Smooth muscle cell (in vitro differentiated cells): ENCODE measurements around the gene P2RX1. TPM values are rescaled to one million over a fixed set of nuclear protein-coding genes. Genes with fewer than 3 reads are reported as not detected.

Experiments used
- DNase-seq: peaks from one replicate; lab custom pipeline; 2025; ENCODE audit not compliant: unreplicated experiment; lab: John Stamatoyannopoulos, UW
- H2AFZ ChIP-seq: fragments of 200-600 bp; sonication (generic); 2 replicates; pipeline ENCODE4 v1.6.0; 2016; ENCODE audit warnings: antibody characterized with exemption, low read depth, mild to moderate bottlenecking
- H3F3A ChIP-seq: fragments of 200-600 bp; sonication (generic); 2 replicates; pipeline ENCODE4 v1.6.0; 2017; ENCODE audit warnings: antibody characterized with exemption, low read depth
- H3K27ac ChIP-seq: fragments of 200-600 bp; sonication (generic); 2 replicates; pipeline ENCODE4 v1.5.1; 2016; ENCODE audit warnings: low read depth, mild to moderate bottlenecking
- H3K27me3 ChIP-seq: fragments of 200-600 bp; sonication (generic); 2 replicates; pipeline ENCODE4 v1.6.1; 2016; ENCODE audit warnings: low read depth, mild to moderate bottlenecking
- H3K36me3 ChIP-seq: fragments of 200-600 bp; sonication (generic); 2 replicates; pipeline ENCODE4 v1.5.1; 2016; ENCODE audit warnings: low read depth
- H3K4me1 ChIP-seq: fragments of 200-600 bp; sonication (generic); 2 replicates; pipeline ENCODE4 v1.5.1; 2016; ENCODE audit warnings: low read depth
- H3K4me2 ChIP-seq: fragments of 200-600 bp; sonication (generic); 2 replicates; pipeline ENCODE4 v1.6.0; 2016; ENCODE audit warnings: mild to moderate bottlenecking
- H3K4me3 ChIP-seq: fragments of 200-600 bp; sonication (generic); 2 replicates; pipeline ENCODE4 v1.5.1; 2016; ENCODE audit warnings: mild to moderate bottlenecking
- H3K79me2 ChIP-seq: fragments of 200-600 bp; sonication (generic); 2 replicates; pipeline ENCODE4 v1.6.0; 2016; ENCODE audit warnings: low read depth, mild to moderate bottlenecking
- H3K9ac ChIP-seq: fragments of 200-600 bp; sonication (generic); 2 replicates; pipeline ENCODE4 v1.6.0; 2016; ENCODE audit warnings: low read depth
- H3K9me3 ChIP-seq: fragments of 200-600 bp; sonication (generic); replicated peaks from 2 replicates; pipeline ENCODE4 v1.5.1; 2016; ENCODE audit warnings: low read depth
- H4K20me1 ChIP-seq: fragments of 200-600 bp; sonication (generic); 2 replicates; pipeline ENCODE4 v1.6.0; 2016; ENCODE audit warnings: low read depth
- WGBS: methylation state at CpG from one replicate; pipeline ENCODE4 v1.1.7; 2016; ENCODE audit warnings: low lambda C conversion rate; 5-methylcytosine and 5-hydroxymethylcytosine counted together
- polyA plus RNA-seq: library from polyadenylated mRNA; unstranded; fragments of >200 nt; fragmentation: Nextera tagmentation; extraction: Ambion mirVana; gene quantifications from 2 replicates; pipeline ENCODE4 v1.2.1, GENCODE V29; 2016
- total RNA-seq: library from RNA; depleted of rRNA; stranded (reverse); fragments of >200 nt; gene quantifications from 2 replicates; pipeline ENCODE4 v1.2.3, GENCODE V29; 2014
- TF ChIP-seq, protein P1 (sequence below): fragments of 200-600 bp; sonication (generic); IDR thresholded peaks from 2 replicates; pipeline ENCODE4 v1.5.1; 2017; ENCODE audit warnings: borderline replicate concordance, mild to moderate bottlenecking, antibody characterized with exemption; ENCODE audit not compliant: insufficient read depth, poor library complexity, severe bottlenecking

The P2RX1 gene
- total and polyA plus RNA-seq, 2 experiments from 2014 or later: 1.3 to 3.2 TPM

DNA sequence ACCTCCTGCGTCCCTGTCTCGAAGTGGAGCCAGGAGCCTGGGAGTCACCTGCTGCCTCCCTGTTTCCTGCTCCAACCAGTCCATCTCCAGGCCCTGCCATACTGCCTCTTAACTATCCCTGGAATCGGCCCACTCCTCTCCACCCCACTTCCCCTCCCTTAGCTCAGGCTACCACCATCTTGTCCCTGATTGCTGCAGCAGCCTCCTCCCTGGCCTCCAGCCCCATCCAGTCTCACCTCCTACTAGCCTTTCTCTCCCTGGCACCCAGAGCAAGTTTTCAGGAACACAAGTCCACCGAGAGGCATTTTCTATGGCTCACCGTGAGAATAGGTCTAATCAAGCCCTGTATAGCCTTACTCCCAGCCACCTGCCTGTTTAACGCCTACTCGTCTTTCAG lies 22.5 kb downstream of the P2RX1 start:
- TF ChIP-seq, protein P1, sequence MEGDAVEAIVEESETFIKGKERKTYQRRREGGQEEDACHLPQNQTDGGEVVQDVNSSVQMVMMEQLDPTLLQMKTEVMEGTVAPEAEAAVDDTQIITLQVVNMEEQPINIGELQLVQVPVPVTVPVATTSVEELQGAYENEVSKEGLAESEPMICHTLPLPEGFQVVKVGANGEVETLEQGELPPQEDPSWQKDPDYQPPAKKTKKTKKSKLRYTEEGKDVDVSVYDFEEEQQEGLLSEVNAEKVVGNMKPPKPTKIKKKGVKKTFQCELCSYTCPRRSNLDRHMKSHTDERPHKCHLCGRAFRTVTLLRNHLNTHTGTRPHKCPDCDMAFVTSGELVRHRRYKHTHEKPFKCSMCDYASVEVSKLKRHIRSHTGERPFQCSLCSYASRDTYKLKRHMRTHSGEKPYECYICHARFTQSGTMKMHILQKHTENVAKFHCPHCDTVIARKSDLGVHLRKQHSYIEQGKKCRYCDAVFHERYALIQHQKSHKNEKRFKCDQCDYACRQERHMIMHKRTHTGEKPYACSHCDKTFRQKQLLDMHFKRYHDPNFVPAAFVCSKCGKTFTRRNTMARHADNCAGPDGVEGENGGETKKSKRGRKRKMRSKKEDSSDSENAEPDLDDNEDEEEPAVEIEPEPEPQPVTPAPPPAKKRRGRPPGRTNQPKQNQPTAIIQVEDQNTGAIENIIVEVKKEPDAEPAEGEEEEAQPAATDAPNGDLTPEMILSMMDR: no peak
- Histone ChIP-seq H3K27ac (no peak overlapping the region), H4K20me1 (peaks cover 7% of the 10 kb centered on the region), H3K4me2 (peak overlapping the region; percentile 88), H3K36me3 (no peaks in the 10 kb centered on the region), H2AFZ (no peak overlapping the region), H3K79me2 (no peaks in the 10 kb centered on the region), H3K9ac (no peak overlapping the region), H3F3A (peaks cover 22% of the 10 kb centered on the region), H3K4me1 (peaks cover 25% of the 10 kb centered on the region), H3K4me3 (no peak overlapping the region), H3K27me3 (no peaks in the 10 kb centered on the region), H3K9me3 (no peaks in the 10 kb centered on the region)
- WGBS: 75% methylated on average over 7 of the region's 7 CpGs
- DNase-seq: no peak

DNA sequence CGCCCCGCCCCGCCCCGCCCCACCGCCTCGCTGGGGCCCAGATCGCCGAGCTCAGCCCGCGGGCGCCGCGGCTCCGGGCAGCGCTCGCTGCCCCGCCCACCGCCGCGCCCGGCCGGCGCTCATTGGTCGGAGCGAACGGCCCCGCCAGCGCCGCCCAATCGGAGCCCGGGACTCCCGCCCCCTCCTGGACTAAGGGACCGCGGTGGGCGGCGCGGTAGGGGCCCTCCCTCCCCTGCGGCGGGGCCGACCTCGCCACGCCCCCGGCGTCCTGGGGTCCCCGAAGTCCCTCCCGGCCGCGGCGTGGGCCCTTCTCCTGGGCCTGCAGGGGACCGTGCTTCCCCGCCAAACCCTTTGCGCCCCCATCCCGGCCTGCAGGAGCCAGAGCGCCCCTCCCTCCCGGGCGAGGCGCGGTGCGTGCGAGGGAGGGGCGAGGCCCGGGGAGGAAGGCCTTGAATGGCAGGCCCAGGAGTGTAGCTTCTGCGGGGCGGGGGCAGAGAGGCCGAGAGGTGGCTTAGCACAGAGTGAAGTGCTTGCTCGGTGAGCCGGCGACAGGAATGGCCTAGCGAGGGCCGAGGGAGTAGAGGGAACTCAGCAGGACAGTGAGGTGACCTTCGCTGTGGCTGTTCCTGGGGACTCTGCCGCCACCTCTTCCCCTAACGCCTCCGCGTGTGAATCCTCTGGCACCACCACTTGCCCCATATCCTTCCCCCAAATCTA lies 23.1 kb downstream of the P2RX1 start, which contains the start of gene CAMKK1:
TSS of gene CAMKK1 (minus strand) at position 51 of the 717 bp plus-strand sequence. CDS start 7,366 bp downstream, outside the sequence.
- peaks cover 7% of the 10 kb centered on the region for H4K20me1 ChIP-seq
- TF ChIP-seq, protein P1: no peak
- DNase-seq: peak; percentile 85
- H3K4me1 ChIP-seq: peaks cover 27% of the 10 kb centered on the region
- peak within 1 kb of the TSS; percentile 56 for H3K9ac ChIP-seq
- peak within 1 kb of the TSS; percentile 99 for H3K27ac ChIP-seq
- H3K79me2 ChIP-seq: no peaks in the 10 kb centered on the region
- H3K36me3 ChIP-seq: no peaks in the 10 kb centered on the region
- H3K4me3 ChIP-seq: peak within 1 kb of the TSS; percentile 73
- peak within 1 kb of the TSS; percentile 80 for H2AFZ ChIP-seq
- no peaks in the 10 kb centered on the region for H3K27me3 ChIP-seq
- no peaks in the 10 kb centered on the region for H3K9me3 ChIP-seq
- WGBS: 8% methylated on average over 15 of the region's 75 CpGs
- peak within 1 kb of the TSS; percentile 97 for H3K4me2 ChIP-seq
- H3F3A ChIP-seq: peaks cover 22% of the 10 kb centered on the region

DNA sequence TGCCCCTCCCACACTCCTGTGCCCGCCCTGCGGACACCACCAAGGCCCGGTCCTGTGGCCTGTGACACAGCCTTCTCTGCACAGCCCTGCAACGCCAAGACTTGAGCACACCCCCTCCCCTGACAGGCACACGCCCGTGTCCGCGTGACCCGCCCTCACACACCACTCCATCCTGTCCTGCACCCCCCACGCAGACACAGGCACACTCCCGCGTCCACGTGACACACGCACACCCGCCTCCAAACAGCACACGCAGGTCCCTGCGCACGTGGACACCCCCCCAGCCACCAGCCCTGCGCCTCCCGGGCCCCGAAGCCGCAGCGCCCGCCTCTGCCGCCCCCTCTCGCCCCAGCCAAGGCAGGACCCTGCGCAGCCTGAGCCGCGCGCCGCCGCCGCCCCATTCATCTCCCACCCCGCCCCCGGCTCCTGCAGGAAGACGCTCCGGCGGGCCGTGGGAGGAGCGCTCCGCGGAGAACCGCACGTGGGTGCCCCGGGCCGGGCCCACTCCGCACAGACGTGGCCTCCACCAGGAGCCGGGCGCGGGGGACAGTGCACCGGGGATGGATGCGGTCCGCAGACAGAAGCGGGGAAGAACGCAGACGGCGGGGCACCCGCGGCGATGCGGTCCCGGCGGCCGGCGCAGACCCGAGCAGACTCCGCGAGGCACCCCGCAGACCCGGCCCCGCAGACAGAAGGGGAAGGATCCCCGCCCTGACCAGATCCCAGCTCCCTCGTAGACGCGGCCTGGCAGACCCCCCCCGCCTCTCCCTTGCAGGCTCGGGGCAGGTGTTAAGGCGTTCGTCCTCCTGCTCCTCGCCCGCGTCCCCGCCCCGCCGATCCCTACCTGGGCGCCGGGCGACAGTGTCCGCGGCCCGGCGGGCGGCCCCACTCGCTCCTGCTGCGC lies 23.9 kb downstream of the P2RX1 start:
- H3K4me2 ChIP-seq: peak overlapping the region; percentile 97
- no peaks in the 10 kb centered on the region for H3K9me3 ChIP-seq
- H3K4me1 ChIP-seq: peaks cover 32% of the 10 kb centered on the region
- H2AFZ ChIP-seq: no peak overlapping the region
- H3K36me3 ChIP-seq: no peaks in the 10 kb centered on the region
- under 1% methylated on average over 65 of the region's 96 CpGs for WGBS
- H4K20me1 ChIP-seq: peaks cover 7% of the 10 kb centered on the region
- TF ChIP-seq, protein P1: no peak
- no peaks in the 10 kb centered on the region for H3K79me2 ChIP-seq
- peak overlapping the region; percentile 56 for H3K9ac ChIP-seq
- no peaks in the 10 kb centered on the region for H3K27me3 ChIP-seq
- peaks cover 27% of the 10 kb centered on the region for H3F3A ChIP-seq
- peak overlapping the region; percentile 73 for H3K4me3 ChIP-seq
- DNase-seq: peak; percentile 87
- peak overlapping the region; percentile 99 for H3K27ac ChIP-seq
